K562 (cell line): Measurements from ENCODE around the gene NHS. TPM values are rescaled to one million over a fixed set of nuclear protein-coding genes. Genes with fewer than 3 reads are reported as not detected.
A peak's percentile ranks its signal among the peaks of the same experiment; 100 is the strongest.

Experiments
- ATAC-seq: fragments of 200-7000 bp; cut with Tn5 transposase; 3 replicates; pipeline ENCODE4 v1.9.1; 2020; ENCODE audit warnings: moderate library complexity
- BruUV-seq: library from RNA; stranded (reverse); fragments of 400-500 nt; replicated peaks from 2 replicates; lab custom pipeline; 2021; lab: Mats Ljungman, UMichigan
- CTCF ChIA-PET: fragments of 300-600 bp; formaldehyde crosslinking; extraction: SDS; loops from one replicate; lab custom pipeline; 2021; ENCODE audit warnings: low intra/inter-chr PET ratio; lab: Yijun Ruan, JAX
- POLR2A ChIA-PET: fragments of 300-600, 350-650 bp; sonication (Branson Sonifier 250); formaldehyde crosslinking; extraction: SDS; loops from one replicate; lab custom pipeline; 2021; ENCODE audit warnings: antibody characterized with exemption, inconsistent platforms; lab: Yijun Ruan, JAX
- DNase-seq, 4 experiments: peaks; one replicate each; pipeline versions ENCODE4 v3.0.0 to v3.0.0-alpha.2; 2011 to 2018; ENCODE audit warnings: low spot score in 3 of 4, mixed read lengths in 3 of 4; ENCODE audit errors: extremely low read depth in 1 of 4
- FAIRE-seq: peaks from 2 replicates; lab custom pipeline; 2011; peaks lifted over from hg19 to GRCh38; lab: Jason Lieb, UNC
- H2AFZ ChIP-seq: 2 replicates; pipeline ENCODE4 v1.6.0; 2011; ENCODE audit warnings: low read depth, low read length, control low read depth, inconsistent platforms
- H3K27ac ChIP-seq: fragments of 200-600 bp; 3 replicates; pipeline ENCODE4 v1.8.0; 2011; ENCODE audit warnings: low read depth, mild to moderate bottlenecking, control low read depth, inconsistent platforms, low read length, moderate library complexity, mixed read lengths; ENCODE audit errors: extremely low read depth
- H3K27me3 ChIP-seq, 2 experiments: fragments of 300-600 bp in 1 of 2; 2 replicates in 1 of 2; 3 replicates in 1 of 2; pipeline versions ENCODE4 v1.6.0 to v1.8.0; 2011; ENCODE audit warnings: inconsistent platforms in 2 of 2, low read length in 2 of 2, mild to moderate bottlenecking in 1 of 2, mixed read lengths in 1 of 2, moderate library complexity in 1 of 2; ENCODE audit not compliant: control insufficient read depth in 2 of 2, insufficient read depth in 2 of 2
- H3K36me3 ChIP-seq: fragments of 300-600 bp; 3 replicates; pipeline ENCODE4 v1.8.0; 2011; ENCODE audit warnings: mild to moderate bottlenecking, low read length, inconsistent platforms; ENCODE audit not compliant: control insufficient read depth, insufficient read depth
- H3K4me1 ChIP-seq, 2 experiments: fragments of 200-600 bp in 1 of 2; replicated peaks in 1 of 2; 2 replicates in 1 of 2; 3 replicates in 1 of 2; pipeline versions ENCODE4 v1.5.1 to v1.8.0; 2011; ENCODE audit warnings: inconsistent platforms in 2 of 2, low read length in 2 of 2, mild to moderate bottlenecking in 1 of 2, mixed read lengths in 1 of 2, moderate library complexity in 1 of 2; ENCODE audit not compliant: control insufficient read depth in 2 of 2, insufficient read depth in 2 of 2
- H3K4me2 ChIP-seq: 2 replicates; pipeline ENCODE4 v1.6.1; 2011; ENCODE audit warnings: low read length, control low read depth, inconsistent platforms, mixed read lengths; ENCODE audit not compliant: insufficient read depth
- H3K4me3 ChIP-seq: fragments of 200-600 bp; sonication (generic), shearing (Covaris generic); 2 replicates; pipeline ENCODE4 v1.5.1; 2016; ENCODE audit warnings: control low read depth, inconsistent platforms
- H3K79me2 ChIP-seq: fragments of 200-600 bp; 3 replicates; pipeline ENCODE4 v1.8.0; 2011; ENCODE audit warnings: low read length, inconsistent platforms; ENCODE audit not compliant: control insufficient read depth, insufficient read depth
- H3K9ac ChIP-seq, 2 experiments: 2 replicates each; pipeline versions ENCODE4 v1.6.0 to v1.6.1; 2011; ENCODE audit warnings: low read depth in 2 of 2, low read length in 2 of 2, control low read depth in 1 of 2, inconsistent platforms in 1 of 2, mild to moderate bottlenecking in 1 of 2, mixed read lengths in 1 of 2; ENCODE audit not compliant: insufficient read depth in 1 of 2
- H3K9me1 ChIP-seq: one replicate; pipeline ENCODE4 v1.6.0; 2011; ENCODE audit warnings: inconsistent platforms, mild to moderate bottlenecking, low read length, moderate library complexity; ENCODE audit not compliant: control insufficient read depth, insufficient read depth
- H3K9me3 ChIP-seq: replicated peaks from 2 replicates; pipeline ENCODE4 v1.5.1; 2011; ENCODE audit warnings: low read depth, low read length, inconsistent platforms; ENCODE audit not compliant: control insufficient read depth, insufficient read depth
- H4K20me1 ChIP-seq: replicated peaks from 2 replicates; pipeline ENCODE4 v1.6.1; 2011; ENCODE audit warnings: low read length, inconsistent platforms, mixed read lengths; ENCODE audit not compliant: control insufficient read depth, insufficient read depth
- DDX20 ChIP-seq: fragments of 450-650 bp; IDR thresholded peaks from 2 replicates; pipeline ENCODE4 v1.6.1; 2016; ENCODE audit warnings: missing genetic modification characterization, low read depth, mild to moderate bottlenecking, missing compliant biosample characterization, moderate library complexity
- GABPA ChIP-seq: fragments of 200-800 bp; sonication (Bioruptor generic); conservative IDR thresholded peaks from 2 replicates; pipeline ENCODE4 v1.6.1; 2016; ENCODE audit warnings: low read depth, missing genetic modification characterization, missing compliant biosample characterization
- KHSRP ChIP-seq: fragments of 450-650 bp; IDR thresholded peaks from 2 replicates; pipeline ENCODE4 v1.6.1; 2017
- OTX1 ChIP-seq: fragments of 450-650 bp; formaldehyde crosslinking; IDR thresholded peaks from 2 replicates; pipeline ENCODE4 v1.4.0; 2022; ENCODE audit warnings: mild to moderate bottlenecking
- SAFB ChIP-seq: fragments of 200-400 bp; formaldehyde crosslinking; IDR thresholded peaks from 2 replicates; pipeline ENCODE4 v1.6.1; 2017; ENCODE audit warnings: low read depth, low read length, borderline replicate concordance
- TBL1XR1 ChIP-seq, 2 experiments: IDR thresholded peaks; 2 replicates each; pipeline ENCODE4 v1.6.1; 2012; ENCODE audit warnings: improper control_type of control experiment in 2 of 2, low read length in 2 of 2, mild to moderate bottlenecking in 1 of 2
- WGBS: fragments of 100-300 bp; shearing (Covaris generic); methylation state at CpG from one replicate; pipeline ENCODE4 v1.1.6; 2016; ENCODE audit warnings: low coverage, mixed read lengths; ENCODE audit not compliant: insufficient coverage; ENCODE audit errors: missing lambda C conversion rate; 5-methylcytosine and 5-hydroxymethylcytosine counted together
- in situ Hi-C: fragments of 300-500 bp; cut with MboI; formaldehyde crosslinking; loops from 4 replicates; pipeline ENCODE4 v1.15.0; 2018; ENCODE audit warnings: inconsistent platforms, mixed read lengths
- intact Hi-C: fragments of 100-400 bp; cut with micrococcal nuclease; formaldehyde crosslinking; loops from 2 replicates; pipeline ENCODE4 v1.14.2; 2022
- polyA plus RNA-seq, 8 experiments: library from polyadenylated mRNA; depleted of rRNA in 4 of 8; stranded (reverse) in 5 of 8; unstranded in 3 of 8; fragments of >200 nt; fragmentation: Nextera tagmentation in 2 of 8; fragmentation: Illumina TruSeq in 1 of 8; extraction: Ambion mirVana in 2 of 8; extraction: Trizol in 1 of 8; gene quantifications; 2 replicates each; pipeline versions ENCODE4 v1.2.1 to v1.2.3, GENCODE V29; 2011 to 2014; ENCODE audit warnings: inconsistent platforms in 1 of 8, missing spikeins in 1 of 8
- total RNA-seq, 7 experiments: library from RNA; depleted of rRNA in 6 of 7; stranded (reverse); fragments of >200 nt in 6 of 7; fragmentation: Illumina TruSeq in 2 of 7; extraction: Trizol in 2 of 7; gene quantifications; 2 replicates each; pipeline versions ENCODE4 v1.2.1 to v1.2.3, GENCODE V29; 2011 to 2021; ENCODE audit warnings: low replicate concordance in 1 of 7
- TF ChIP-seq, protein P1 (sequence below): sonication (generic); formaldehyde crosslinking; IDR thresholded peaks from 2 replicates; pipeline ENCODE4 v1.8.0; 2022; ENCODE audit warnings: mild to moderate bottlenecking, missing genetic modification reagents
- TF ChIP-seq, protein P2 (sequence below): IDR thresholded peaks from 2 replicates; pipeline ENCODE4 v1.6.1; 2014; ENCODE audit warnings: antibody characterized with exemption
- TF ChIP-seq, protein P3 (sequence below), 3 experiments: fragments of 200-800 bp in 1 of 3; fragments of 250-450 bp in 1 of 3; fragments of 450-650 bp in 1 of 3; sonication (Bioruptor Pico) in 1 of 3; sonication (Bioruptor generic) in 1 of 3; formaldehyde crosslinking in 1 of 3; IDR thresholded peaks; 2 replicates each; pipeline versions ENCODE4 v1.6.1 to v1.8.0; 2016 to 2022; ENCODE audit warnings: mild to moderate bottlenecking in 2 of 3, missing genetic modification characterization in 2 of 3, missing compliant biosample characterization in 1 of 3, moderate library complexity in 1 of 3
- TF ChIP-seq, protein P4 (sequence below), 2 experiments: fragments of 450-650 bp; conservative IDR thresholded peaks; 2 replicates each; pipeline ENCODE4 v1.6.1; 2017; ENCODE audit warnings: mild to moderate bottlenecking in 2 of 2, moderate library complexity in 2 of 2

NHS gene
- total and polyA plus RNA-seq, 9 of the 15 experiments (the other 6 are each of a cell fraction or from before 2014, with no cell fraction given): 0.02 TPM; not detected in 8

DNA sequence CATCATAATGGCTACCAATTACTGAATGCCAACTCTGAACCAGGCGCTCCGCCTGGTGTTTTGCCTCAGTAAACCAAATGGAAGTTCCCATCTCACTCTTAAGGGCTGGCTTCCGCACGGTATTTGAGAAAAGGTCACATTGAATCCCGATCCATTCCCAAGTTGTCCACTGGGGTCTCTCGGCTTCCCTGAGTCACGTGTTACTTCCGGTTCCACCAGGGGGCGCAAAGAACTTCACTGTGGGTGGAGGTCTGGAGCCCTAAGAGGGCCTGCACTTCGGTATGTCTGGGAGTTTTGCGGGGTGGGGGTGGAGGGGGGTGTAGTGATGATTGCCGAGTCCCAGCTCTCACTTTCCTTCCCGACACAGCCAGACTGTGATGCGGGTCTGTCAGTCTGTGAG is 13.4 kb upstream of the NHS start:
- in situ Hi-C loops (no loop called here), intact Hi-C loops (no loop called here)
- H3K79me2 ChIP-seq: no peaks in the 10 kb centered on the region
- 2% methylated on average over 13 of the region's 14 CpGs for WGBS
- no peak overlapping the region for H3K9ac ChIP-seq
- H3K9me3 ChIP-seq: no peaks in the 10 kb centered on the region
- H3K27ac ChIP-seq: no peak overlapping the region
- no TSS peak for BruUV-seq
- CTCF ChIA-PET: no interaction called here
- FAIRE-seq (no peak), DNase-seq (peak; percentile 24 to 50 (median 42)), ATAC-seq (peak; percentile 82)
- no peaks in the 10 kb centered on the region for H4K20me1 ChIP-seq
- no peaks in the 10 kb centered on the region for H3K4me1 ChIP-seq
- H3K4me2 ChIP-seq: no peak overlapping the region
- H2AFZ ChIP-seq: no peak overlapping the region
- POLR2A ChIA-PET: interaction anchor here (0.7 kb wide), 1 partner anchor 9 kb away, joined by 4 read pairs; no protein-coding TSS in a partner anchor
- H3K27me3 ChIP-seq: no peaks in the 10 kb centered on the region
- H3K36me3 ChIP-seq: no peaks in the 10 kb centered on the region
- H3K4me3 ChIP-seq: no peak overlapping the region
- H3K9me1 ChIP-seq: no peaks in the 10 kb centered on the region
- TF ChIP-seq TBL1XR1 (IDR thresholded peaks at IDR 0.05; ENCODE audit: low read length in 2 of 2) (no peak), OTX1 (CRISPR knock-in tag) (no peak), KHSRP (no peak), SAFB (no peak), DDX20 (tag) (no peak), GABPA (0 out of 2 replicates have a peak, but pooled peaks have one; percentile 17)
- TF ChIP-seq, protein P1, sequence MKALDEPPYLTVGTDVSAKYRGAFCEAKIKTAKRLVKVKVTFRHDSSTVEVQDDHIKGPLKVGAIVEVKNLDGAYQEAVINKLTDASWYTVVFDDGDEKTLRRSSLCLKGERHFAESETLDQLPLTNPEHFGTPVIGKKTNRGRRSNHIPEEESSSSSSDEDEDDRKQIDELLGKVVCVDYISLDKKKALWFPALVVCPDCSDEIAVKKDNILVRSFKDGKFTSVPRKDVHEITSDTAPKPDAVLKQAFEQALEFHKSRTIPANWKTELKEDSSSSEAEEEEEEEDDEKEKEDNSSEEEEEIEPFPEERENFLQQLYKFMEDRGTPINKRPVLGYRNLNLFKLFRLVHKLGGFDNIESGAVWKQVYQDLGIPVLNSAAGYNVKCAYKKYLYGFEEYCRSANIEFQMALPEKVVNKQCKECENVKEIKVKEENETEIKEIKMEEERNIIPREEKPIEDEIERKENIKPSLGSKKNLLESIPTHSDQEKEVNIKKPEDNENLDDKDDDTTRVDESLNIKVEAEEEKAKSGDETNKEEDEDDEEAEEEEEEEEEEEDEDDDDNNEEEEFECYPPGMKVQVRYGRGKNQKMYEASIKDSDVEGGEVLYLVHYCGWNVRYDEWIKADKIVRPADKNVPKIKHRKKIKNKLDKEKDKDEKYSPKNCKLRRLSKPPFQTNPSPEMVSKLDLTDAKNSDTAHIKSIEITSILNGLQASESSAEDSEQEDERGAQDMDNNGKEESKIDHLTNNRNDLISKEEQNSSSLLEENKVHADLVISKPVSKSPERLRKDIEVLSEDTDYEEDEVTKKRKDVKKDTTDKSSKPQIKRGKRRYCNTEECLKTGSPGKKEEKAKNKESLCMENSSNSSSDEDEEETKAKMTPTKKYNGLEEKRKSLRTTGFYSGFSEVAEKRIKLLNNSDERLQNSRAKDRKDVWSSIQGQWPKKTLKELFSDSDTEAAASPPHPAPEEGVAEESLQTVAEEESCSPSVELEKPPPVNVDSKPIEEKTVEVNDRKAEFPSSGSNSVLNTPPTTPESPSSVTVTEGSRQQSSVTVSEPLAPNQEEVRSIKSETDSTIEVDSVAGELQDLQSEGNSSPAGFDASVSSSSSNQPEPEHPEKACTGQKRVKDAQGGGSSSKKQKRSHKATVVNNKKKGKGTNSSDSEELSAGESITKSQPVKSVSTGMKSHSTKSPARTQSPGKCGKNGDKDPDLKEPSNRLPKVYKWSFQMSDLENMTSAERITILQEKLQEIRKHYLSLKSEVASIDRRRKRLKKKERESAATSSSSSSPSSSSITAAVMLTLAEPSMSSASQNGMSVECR: no peak
- TF ChIP-seq, protein P2, sequence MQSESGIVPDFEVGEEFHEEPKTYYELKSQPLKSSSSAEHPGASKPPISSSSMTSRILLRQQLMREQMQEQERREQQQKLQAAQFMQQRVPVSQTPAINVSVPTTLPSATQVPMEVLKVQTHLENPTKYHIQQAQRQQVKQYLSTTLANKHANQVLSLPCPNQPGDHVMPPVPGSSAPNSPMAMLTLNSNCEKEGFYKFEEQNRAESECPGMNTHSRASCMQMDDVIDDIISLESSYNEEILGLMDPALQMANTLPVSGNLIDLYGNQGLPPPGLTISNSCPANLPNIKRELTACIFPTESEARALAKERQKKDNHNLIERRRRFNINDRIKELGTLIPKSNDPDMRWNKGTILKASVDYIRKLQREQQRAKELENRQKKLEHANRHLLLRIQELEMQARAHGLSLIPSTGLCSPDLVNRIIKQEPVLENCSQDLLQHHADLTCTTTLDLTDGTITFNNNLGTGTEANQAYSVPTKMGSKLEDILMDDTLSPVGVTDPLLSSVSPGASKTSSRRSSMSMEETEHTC: 0 out of 2 replicates have a peak, but pooled peaks have one; percentile 52
- TF ChIP-seq, protein P3, sequence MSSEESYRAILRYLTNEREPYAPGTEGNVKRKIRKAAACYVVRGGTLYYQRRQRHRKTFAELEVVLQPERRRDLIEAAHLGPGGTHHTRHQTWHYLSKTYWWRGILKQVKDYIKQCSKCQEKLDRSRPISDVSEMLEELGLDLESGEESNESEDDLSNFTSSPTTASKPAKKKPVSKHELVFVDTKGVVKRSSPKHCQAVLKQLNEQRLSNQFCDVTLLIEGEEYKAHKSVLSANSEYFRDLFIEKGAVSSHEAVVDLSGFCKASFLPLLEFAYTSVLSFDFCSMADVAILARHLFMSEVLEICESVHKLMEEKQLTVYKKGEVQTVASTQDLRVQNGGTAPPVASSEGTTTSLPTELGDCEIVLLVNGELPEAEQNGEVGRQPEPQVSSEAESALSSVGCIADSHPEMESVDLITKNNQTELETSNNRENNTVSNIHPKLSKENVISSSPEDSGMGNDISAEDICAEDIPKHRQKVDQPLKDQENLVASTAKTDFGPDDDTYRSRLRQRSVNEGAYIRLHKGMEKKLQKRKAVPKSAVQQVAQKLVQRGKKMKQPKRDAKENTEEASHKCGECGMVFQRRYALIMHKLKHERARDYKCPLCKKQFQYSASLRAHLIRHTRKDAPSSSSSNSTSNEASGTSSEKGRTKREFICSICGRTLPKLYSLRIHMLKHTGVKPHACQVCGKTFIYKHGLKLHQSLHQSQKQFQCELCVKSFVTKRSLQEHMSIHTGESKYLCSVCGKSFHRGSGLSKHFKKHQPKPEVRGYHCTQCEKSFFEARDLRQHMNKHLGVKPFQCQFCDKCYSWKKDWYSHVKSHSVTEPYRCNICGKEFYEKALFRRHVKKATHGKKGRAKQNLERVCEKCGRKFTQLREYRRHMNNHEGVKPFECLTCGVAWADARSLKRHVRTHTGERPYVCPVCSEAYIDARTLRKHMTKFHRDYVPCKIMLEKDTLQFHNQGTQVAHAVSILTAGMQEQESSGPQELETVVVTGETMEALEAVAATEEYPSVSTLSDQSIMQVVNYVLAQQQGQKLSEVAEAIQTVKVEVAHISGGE (CRISPR knock-in tag; IDR thresholded peaks at IDR 0.05): no peak
- TF ChIP-seq, protein P4, sequence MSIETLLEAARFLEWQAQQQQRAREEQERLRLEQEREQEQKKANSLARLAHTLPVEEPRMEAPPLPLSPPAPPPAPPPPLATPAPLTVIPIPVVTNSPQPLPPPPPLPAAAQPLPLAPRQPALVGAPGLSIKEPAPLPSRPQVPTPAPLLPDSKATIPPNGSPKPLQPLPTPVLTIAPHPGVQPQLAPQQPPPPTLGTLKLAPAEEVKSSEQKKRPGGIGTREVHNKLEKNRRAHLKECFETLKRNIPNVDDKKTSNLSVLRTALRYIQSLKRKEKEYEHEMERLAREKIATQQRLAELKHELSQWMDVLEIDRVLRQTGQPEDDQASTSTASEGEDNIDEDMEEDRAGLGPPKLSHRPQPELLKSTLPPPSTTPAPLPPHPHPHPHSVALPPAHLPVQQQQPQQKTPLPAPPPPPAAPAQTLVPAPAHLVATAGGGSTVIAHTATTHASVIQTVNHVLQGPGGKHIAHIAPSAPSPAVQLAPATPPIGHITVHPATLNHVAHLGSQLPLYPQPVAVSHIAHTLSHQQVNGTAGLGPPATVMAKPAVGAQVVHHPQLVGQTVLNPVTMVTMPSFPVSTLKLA (conservative IDR thresholded peaks at IDR 0.05): no peak
